ENCODE results near the gene ART4. TPM values are rescaled to one million over a fixed set of nuclear protein-coding genes. Genes with fewer than 3 reads are reported as not detected.

The ART4 gene
- total and polyA plus RNA-seq, 2 donors from 2014 or later = 2.6 to 3.0 TPM

- TF ChIP-seq, protein P1, sequence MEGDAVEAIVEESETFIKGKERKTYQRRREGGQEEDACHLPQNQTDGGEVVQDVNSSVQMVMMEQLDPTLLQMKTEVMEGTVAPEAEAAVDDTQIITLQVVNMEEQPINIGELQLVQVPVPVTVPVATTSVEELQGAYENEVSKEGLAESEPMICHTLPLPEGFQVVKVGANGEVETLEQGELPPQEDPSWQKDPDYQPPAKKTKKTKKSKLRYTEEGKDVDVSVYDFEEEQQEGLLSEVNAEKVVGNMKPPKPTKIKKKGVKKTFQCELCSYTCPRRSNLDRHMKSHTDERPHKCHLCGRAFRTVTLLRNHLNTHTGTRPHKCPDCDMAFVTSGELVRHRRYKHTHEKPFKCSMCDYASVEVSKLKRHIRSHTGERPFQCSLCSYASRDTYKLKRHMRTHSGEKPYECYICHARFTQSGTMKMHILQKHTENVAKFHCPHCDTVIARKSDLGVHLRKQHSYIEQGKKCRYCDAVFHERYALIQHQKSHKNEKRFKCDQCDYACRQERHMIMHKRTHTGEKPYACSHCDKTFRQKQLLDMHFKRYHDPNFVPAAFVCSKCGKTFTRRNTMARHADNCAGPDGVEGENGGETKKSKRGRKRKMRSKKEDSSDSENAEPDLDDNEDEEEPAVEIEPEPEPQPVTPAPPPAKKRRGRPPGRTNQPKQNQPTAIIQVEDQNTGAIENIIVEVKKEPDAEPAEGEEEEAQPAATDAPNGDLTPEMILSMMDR (IDR thresholded peaks at IDR 0.05; ENCODE audit: borderline replicate concordance, extremely low read depth, insufficient read depth) = no peak
- Histone ChIP-seq H3K4me1 (ENCODE audit: control insufficient read depth in 2 of 3, insufficient read depth in 2 of 3, low read depth in 1 of 3, low read length in 3 of 3) (no peaks in the 10 kb centered on the region), H3K27ac (ENCODE audit: low read depth in 2 of 2, low read length in 2 of 2) (no peak overlapping the region), H3K9ac (ENCODE audit: low read length in 3 of 3) (no peak overlapping the region), H3K4me3 (ENCODE audit: low read length in 3 of 3) (no peak overlapping the region), H3K9me3 (ENCODE audit: control insufficient read depth in 2 of 3, insufficient read depth in 1 of 3, low read length in 3 of 3) (no peaks in the 10 kb centered on the region), H3K36me3 (ENCODE audit: control insufficient read depth in 2 of 3, insufficient read depth in 3 of 3, low read length in 3 of 3) (no peaks in the 10 kb centered on the region), H3K27me3 (ENCODE audit: control insufficient read depth, insufficient read depth, low read length) (no peaks in the 10 kb centered on the region)
- DNase-seq (no peak), FAIRE-seq (no peak)
- intact Hi-C loops (cut with DNase I) = no loop called here
These were observed 35.2 kb upstream of the ART4 start for GRCh38 chr12:14878488-14878887.

DNA sequence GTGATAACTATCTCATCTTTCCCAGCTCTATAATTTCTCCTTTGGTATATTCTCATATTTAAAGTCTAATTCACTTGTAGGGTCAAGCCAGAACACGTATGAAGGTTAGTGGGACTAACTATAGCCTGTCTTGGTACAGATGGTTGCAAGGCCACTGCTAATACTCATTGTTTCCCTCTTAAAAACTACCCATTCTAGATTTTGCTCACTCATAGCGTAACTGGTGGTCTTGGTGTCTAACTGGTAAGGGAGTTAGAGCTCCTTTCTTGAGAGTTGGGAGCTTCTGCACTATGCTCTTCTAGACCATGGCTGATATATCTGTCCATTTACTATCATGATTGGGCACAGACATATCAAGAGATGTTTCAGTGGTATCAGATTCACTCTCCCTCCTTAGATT, 33.5 kb upstream of the ART4 start:
- DNase-seq (no peak), FAIRE-seq (no peak)
- Histone ChIP-seq H3K4me3 (ENCODE audit: low read length in 3 of 3) (no peak overlapping the region), H3K9me3 (ENCODE audit: control insufficient read depth in 2 of 3, insufficient read depth in 1 of 3, low read length in 3 of 3) (no peaks in the 10 kb centered on the region), H3K27ac (ENCODE audit: low read depth in 2 of 2, low read length in 2 of 2) (no peak overlapping the region), H3K36me3 (ENCODE audit: control insufficient read depth in 2 of 3, insufficient read depth in 3 of 3, low read length in 3 of 3) (no peaks in the 10 kb centered on the region), H3K4me1 (ENCODE audit: control insufficient read depth in 2 of 3, insufficient read depth in 2 of 3, low read depth in 1 of 3, low read length in 3 of 3) (no peaks in the 10 kb centered on the region), H3K9ac (ENCODE audit: low read length in 3 of 3) (no peak overlapping the region), H3K27me3 (ENCODE audit: control insufficient read depth, insufficient read depth, low read length) (no peaks in the 10 kb centered on the region)
- TF ChIP-seq, protein P1 (IDR thresholded peaks at IDR 0.05; ENCODE audit: borderline replicate concordance, extremely low read depth, insufficient read depth) = no peak
- intact Hi-C loops (cut with DNase I) = no loop called here

DNA sequence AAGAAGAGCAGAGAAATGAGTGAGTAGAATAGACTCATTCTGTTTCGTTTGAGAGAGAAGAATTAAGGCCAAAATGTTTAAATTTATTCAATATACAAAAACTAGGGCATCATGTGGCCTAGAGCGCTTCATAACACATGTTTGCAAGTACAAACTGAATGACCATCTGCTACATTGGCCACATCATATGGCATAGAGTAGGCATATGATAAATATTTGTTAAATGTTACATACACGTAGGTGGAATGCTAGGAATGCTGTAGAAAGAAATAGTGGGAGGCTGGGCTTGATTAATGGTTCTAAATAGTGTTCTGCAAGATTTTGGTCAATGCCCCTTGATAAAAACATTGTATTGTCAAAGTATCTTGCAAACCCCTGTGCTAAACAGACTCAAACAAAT, 31.6 kb upstream of the ART4 start:
- TF ChIP-seq, protein P1 (IDR thresholded peaks at IDR 0.05; ENCODE audit: borderline replicate concordance, extremely low read depth, insufficient read depth) = no peak
- Histone ChIP-seq H3K4me3 (ENCODE audit: low read length in 3 of 3) (no peak overlapping the region), H3K36me3 (ENCODE audit: control insufficient read depth in 2 of 3, insufficient read depth in 3 of 3, low read length in 3 of 3) (no peaks in the 10 kb centered on the region), H3K27me3 (ENCODE audit: control insufficient read depth, insufficient read depth, low read length) (no peaks in the 10 kb centered on the region), H3K9ac (ENCODE audit: low read length in 3 of 3) (no peak overlapping the region), H3K27ac (ENCODE audit: low read depth in 2 of 2, low read length in 2 of 2) (no peak overlapping the region), H3K9me3 (ENCODE audit: control insufficient read depth in 2 of 3, insufficient read depth in 1 of 3, low read length in 3 of 3) (no peaks in the 10 kb centered on the region), H3K4me1 (ENCODE audit: control insufficient read depth in 2 of 3, insufficient read depth in 2 of 3, low read depth in 1 of 3, low read length in 3 of 3) (no peaks in the 10 kb centered on the region)
- DNase-seq (no peak), FAIRE-seq (no peak)
- intact Hi-C loops (cut with DNase I) = no loop called here
